ENCODE measurements around the gene U2AF2.

The U2AF2 gene

GRCh38 chr19:55622242-55622969 is 32.4 kb upstream of the U2AF2 start:
- no peak for DNase-seq

GRCh38 chr19:55623130-55623529 is 31.7 kb upstream of the U2AF2 start:
- no peak for DNase-seq

DNA sequence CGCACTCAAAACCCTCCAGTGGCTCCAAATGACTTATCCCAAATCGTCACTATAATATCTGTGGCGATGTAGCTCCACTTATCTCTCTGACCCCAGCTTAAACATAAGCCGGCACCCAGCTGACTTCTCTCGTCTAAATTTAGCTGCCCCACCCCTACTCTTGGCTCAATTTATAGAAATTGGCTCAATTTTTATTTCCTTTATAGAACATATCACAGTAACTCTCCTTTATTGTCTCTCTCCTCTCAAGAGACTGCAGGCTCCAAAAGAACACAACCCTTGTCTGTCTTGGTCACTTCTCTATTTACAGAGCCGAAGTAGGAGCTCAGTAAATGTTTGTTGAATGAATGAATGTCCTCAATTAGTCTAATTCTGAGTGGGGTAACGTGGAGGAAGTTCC is 31.3 kb upstream of the U2AF2 start:
- DNase-seq: no peak

GRCh38 chr19:55624109-55625003 is 30.5 kb upstream of the U2AF2 start, which contains the start of gene ZNF784:
Gene ZNF784 (minus strand): TSS chr19:55624566. CDS start chr19:55624561, 5 bp downstream.
- peak; percentile 92 for DNase-seq

DNA sequence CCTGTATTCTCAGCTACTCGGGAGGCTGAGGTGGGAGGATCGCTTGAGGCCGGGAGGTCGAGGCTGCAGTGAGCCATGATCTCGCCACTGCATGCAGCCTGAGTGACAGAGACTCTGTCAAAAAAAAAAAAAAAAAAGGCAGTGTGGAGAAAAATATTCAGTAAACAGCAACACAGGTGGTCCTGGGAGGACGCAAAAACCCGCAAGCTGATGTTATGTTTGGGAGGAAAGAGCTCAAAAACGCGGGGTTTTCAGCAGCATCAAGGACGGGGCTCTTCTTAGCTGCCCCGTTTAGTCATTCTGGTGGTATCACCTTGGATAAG is 29.9 kb upstream of the U2AF2 start:
- no peak for DNase-seq

DNA sequence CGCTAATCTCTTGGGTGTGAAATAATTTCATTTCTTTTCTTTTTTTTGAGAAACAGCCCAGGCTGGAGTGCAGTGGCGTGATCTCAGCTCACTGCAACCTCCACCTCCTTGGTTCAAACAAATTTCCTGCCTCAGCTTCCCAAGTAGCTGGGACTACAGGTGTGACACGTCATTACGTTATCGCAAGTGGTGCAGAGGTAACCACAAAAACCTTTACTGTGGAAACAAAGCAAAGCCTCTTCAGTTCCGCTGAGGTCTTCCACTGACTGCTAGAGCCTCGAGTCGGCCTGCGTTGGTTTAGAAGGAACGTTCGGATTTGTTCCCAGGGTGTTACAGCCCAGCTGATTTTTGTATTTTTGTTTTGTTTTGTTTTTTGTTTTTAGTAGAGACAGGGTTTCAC is 28.5 kb upstream of the U2AF2 start:
- DNase-seq: peak; percentile 72

GRCh38 chr19:55632463-55632834 is 22.4 kb upstream of the U2AF2 start:
- peak; percentile 93 for DNase-seq

DNA sequence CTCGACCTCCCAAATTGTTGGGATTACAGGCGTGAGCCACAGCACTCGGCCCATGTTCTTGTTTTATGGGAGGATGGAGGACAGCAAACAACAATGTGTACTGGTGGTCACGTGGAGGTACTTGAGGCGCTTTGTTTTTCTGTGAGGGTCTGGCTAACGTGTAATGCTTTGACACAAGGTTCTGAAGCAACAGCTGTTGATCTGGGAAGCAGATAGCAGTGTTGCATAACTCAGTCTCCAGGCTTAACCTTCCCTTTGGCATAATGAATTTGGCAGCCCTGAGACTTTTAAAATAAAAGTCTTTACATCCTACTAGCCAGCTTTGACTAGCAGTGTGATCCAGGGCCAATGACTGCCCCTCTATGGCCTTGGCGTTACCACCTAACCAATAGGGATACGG is 21.0 kb upstream of the U2AF2 start:
- no peak for DNase-seq

DNA sequence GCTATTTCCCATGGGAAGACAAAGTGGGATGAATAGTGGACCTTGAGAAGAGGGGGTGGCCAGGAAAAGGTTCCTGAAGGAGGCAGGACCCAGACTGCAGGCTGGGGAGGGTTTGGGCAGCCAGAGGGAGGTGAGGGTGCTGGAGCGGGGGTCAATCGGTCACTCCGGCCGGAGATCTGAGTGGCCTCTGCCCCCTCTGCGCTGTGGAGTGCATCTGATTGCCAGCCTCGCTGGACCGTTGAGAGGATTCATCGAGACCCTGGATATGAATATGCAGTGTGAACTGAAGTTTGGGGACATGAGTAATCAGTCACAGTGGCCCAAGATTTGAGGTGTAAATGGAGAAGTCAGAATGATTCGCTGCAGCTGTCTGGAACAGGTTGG is 19.5 kb upstream of the U2AF2 start:
- DNase-seq: no peak

DNA sequence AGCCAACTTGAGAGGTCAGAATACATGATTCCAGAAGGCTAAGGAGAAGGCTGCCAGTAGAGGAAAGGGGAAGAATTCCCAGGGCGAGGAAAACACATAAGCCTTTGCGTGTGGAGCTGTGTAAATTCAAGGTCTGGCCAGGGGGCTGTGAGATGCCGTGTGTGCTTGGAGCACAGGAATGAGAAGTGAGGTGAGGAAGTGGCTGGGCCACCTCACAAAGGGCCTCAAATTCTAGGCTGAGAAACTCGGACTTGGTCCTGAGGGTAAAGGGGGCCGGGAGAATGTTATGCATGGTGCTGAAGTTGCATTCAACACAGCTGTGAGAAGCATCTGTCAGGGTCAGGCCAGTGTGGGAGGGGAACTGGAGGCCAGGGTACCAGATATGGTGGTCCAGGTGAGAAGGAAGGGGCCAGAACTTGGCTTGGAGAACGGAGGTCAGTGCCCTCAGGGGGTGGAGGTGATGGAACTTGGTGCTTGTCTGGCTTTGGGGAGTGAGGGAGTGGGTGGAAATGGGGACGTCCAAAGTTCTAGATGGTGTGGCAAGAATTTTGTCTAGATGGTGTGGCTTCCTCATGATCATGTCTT is 18.9 kb upstream of the U2AF2 start:
- DNase-seq: no peak

DNA sequence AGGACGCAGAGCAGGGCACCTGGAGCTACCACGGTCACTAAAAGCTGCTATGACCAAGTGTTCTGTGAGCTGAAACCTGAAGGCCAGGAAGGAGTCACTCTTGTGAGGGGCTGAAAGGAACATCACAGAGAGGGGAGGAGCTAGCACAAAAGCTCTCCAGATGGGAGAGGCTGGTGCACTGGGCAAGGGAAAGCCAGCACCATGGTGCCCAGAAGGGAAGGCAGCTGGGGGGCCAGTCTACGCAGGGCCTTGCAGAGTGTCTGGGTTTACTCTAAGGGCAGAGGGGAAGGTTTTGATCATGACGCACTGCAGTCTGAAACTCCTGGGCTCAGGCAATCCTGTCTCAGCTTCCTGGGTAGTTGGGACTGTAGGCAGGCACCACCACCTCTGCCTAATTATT is 18.1 kb upstream of the U2AF2 start:
- DNase-seq: no peak

DNA sequence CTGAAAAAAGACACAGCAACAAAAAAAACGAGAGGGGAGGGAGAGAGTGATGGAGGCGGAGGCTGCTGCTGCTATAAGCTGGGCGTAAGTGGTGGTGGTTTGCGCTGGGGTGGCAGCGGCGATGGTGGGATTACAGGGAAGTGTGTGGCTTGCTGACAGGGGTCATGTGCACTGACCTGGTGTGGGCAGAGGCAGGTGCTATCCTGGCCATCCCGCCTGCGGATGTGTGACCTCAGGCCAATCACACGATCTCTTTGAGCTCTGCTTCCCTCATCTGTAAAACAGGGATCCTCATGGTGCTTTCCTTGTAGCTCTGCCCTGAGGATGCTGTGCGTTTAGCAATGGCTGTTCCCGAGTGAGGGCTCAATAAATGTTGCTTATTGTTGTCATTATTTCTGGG is 17.3 kb upstream of the U2AF2 start:
- DNase-seq: no peak

DNA sequence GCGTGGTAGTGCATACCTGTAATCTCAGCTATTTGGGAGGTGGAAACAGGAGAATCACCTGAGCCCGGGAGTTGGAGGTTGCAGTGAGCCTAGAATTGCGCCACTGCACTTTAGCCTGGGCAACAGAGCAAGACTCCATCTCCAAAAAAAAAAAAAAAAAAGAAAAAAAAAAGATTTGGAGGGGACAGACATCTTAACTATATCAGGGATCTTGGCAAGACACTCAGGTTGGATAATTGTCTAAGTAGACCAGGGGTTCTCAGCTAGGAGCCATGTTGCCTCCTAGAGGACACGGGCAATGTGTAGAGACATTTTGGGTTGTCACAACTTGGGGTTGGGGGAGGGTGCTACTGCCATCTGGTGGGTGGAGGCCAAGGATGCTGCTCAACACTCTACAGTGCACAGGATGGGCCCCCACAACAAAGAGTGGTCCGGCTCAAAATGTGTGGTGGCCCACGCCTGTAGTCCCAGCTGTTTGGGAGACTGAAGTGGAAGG is 15.9 kb upstream of the U2AF2 start:
- peak; percentile 63 for DNase-seq

GRCh38 chr19:55640043-55640576 is 14.7 kb upstream of the U2AF2 start:
- peak; percentile 82 for DNase-seq

GRCh38 chr19:55640577-55641425 is 14.0 kb upstream of the U2AF2 start, which contains the start of gene ZNF580:
Gene ZNF580 (plus strand): TSS chr19:55641002. CDS start chr19:55642509, 1,507 bp downstream.
- DNase-seq: peak; percentile 64

DNA sequence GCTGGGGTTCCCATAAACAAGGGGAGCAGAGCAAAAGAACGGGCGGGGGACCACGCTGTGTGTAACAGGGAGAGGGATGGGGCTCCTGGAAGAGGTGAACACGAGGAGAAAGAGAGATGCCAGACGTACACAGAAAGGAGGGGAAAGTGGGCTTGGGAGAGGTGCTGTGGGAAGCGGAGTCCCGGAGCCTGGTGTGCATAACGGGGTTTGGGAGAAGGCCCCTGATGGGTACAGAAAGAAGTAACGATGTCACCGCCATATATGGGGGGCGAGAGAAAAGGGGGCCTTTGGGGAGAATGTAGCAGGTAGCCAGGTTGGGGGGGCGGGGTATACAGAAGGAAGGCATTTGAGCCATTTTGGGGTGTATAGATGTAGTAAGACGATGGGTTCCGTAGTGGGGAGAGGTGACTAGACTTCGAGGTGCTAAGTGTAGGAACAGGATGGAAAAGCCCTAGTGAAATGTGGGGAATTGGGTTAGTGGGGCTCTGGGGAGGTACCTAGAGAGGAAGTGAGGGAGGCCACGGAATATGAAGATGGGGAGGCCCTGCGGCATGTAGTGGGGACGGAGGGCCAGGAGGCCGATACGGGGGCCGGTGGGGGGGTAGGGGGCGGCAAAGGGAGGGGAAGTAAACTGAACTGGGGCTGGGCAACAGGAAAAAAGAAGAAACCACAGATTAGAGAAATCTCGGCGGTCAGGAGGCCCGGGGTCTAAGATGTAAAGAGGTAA is 13.2 kb upstream of the U2AF2 start:
- DNase-seq: peak; percentile 37

- peak; percentile 44 for DNase-seq
These were observed 12.5 kb upstream of the U2AF2 start for GRCh38 chr19:55642153-55643002.

- DNase-seq: peak; percentile 84
These were observed 11.6 kb upstream of the U2AF2 start, which contains the start of gene ZNF581 for GRCh38 chr19:55643003-55643886. Gene ZNF581 (plus strand): TSS chr19:55643649. CDS start chr19:55644572, 923 bp downstream.

DNA sequence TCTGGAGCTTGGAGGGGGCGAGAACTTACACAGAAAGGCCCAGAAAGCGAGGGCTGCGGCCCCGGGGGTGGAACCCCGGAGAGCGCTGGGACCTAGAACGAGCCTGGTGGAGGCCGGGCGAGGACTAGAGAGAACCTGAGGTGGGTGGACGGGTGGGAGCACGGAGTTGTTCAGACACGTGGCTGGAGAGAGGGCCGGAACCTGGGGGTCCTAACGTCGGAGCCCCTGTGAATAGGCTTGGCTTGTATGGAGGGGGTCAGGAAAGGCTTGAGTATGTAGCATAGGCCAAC is 11.0 kb upstream of the U2AF2 start:
- DNase-seq: no peak
